HCT116 (cell line): ENCODE results near the gene PPFIA2. TPM values are rescaled to one million over a fixed set of nuclear protein-coding genes. Genes with fewer than 3 reads are reported as not detected.

Source experiments
- ATAC-seq: fragments of 200-7000 bp; cut with Tn5 transposase; 2 replicates; pipeline ENCODE4 v1.9.1; 2020; ENCODE audit warnings: mild to moderate bottlenecking, moderate library complexity
- BruUV-seq: library from RNA; stranded (reverse); fragments of 400-500 nt; replicated peaks from 2 replicates; lab custom pipeline; 2021; lab: Mats Ljungman, UMichigan
- CTCF ChIA-PET: fragments of 300-600 bp; sonication (Branson Sonifier 250); formaldehyde crosslinking; loops from one replicate; lab custom pipeline; 2021; ENCODE audit warnings: antibody characterized with exemption; lab: Charles Lee
- POLR2A ChIA-PET: fragments of 300-600, 350-600 bp; sonication (Branson Sonifier 250); formaldehyde crosslinking; loops from one replicate; lab custom pipeline; 2021; ENCODE audit warnings: antibody characterized with exemption; lab: Charles Lee
- RAD21 ChIA-PET, 2 experiments: fragments of 300-600 bp; sonication (Branson Sonifier 250); formaldehyde crosslinking; loops; one replicate each; lab custom pipeline; 2023; ENCODE audit warnings: low total read pairs in 2 of 2; ENCODE audit not compliant: uncharacterized antibody in 2 of 2, unreplicated experiment in 2 of 2, low non-redundant PET in 1 of 2; lab: Charles Lee
- DNase-seq: peaks from one replicate; pipeline ENCODE4 v3.0.0-alpha.2; 2010; ENCODE audit warnings: low read depth, low spot score
- H2AFZ ChIP-seq: fragments of 200-600 bp; shearing (Covaris generic), sonication (generic); 2 replicates; pipeline ENCODE4 v1.6.1; 2017; ENCODE audit warnings: low read depth, mixed run types, mixed read lengths, antibody characterized with exemption, low read length; ENCODE audit not compliant: poor library complexity, severe bottlenecking
- H3K27ac ChIP-seq: 2 replicates; pipeline ENCODE4 v1.5.1; 2012; ENCODE audit warnings: low read depth, low read length
- H3K27me3 ChIP-seq: fragments of 200-600 bp; sonication (generic); 2 replicates; pipeline ENCODE4 v1.6.1; 2016; ENCODE audit warnings: mixed run types, low read length, mixed read lengths; ENCODE audit not compliant: insufficient read depth
- H3K36me3 ChIP-seq, 2 experiments: fragments of 200-500 bp in 1 of 2; fragments of 200-600 bp in 1 of 2; sonication (Bioruptor generic) in 1 of 2; sonication (generic) in 1 of 2; 2 replicates each; pipeline versions ENCODE4 v1.5.1 to v1.6.1; 2014 to 2016; ENCODE audit warnings: low read length in 2 of 2, inconsistent platforms in 1 of 2, mixed read lengths in 1 of 2, mixed run types in 1 of 2; ENCODE audit not compliant: insufficient read depth in 2 of 2, control insufficient read depth in 1 of 2
- H3K4me1 ChIP-seq, 2 experiments: fragments of 200-600 bp in 1 of 2; sonication (generic) in 1 of 2; 2 replicates each; pipeline versions ENCODE4 v1.5.1 to v1.6.1; 2012 to 2017; ENCODE audit warnings: low read length in 2 of 2, inconsistent platforms in 1 of 2, mild to moderate bottlenecking in 1 of 2, mixed read lengths in 1 of 2, mixed run types in 1 of 2, moderate library complexity in 1 of 2; ENCODE audit not compliant: insufficient read depth in 2 of 2, control insufficient read depth in 1 of 2
- H3K4me2 ChIP-seq: fragments of 200-600 bp; sonication (generic); 2 replicates; pipeline ENCODE4 v1.6.1; 2017; ENCODE audit warnings: mixed run types, low read length, mixed read lengths
- H3K4me3 ChIP-seq, 2 experiments: fragments of 200-600 bp in 1 of 2; sonication (generic) in 1 of 2; replicated peaks in 1 of 2; 2 replicates each; pipeline ENCODE4 v1.5.1; 2011 to 2016; ENCODE audit warnings: low read length in 2 of 2, control low read depth in 1 of 2, low read depth in 1 of 2, mild to moderate bottlenecking in 1 of 2, mixed read lengths in 1 of 2, mixed run types in 1 of 2
- H3K79me2 ChIP-seq: fragments of 200-600 bp; sonication (generic); 2 replicates; pipeline ENCODE4 v1.6.1; 2017; ENCODE audit warnings: mild to moderate bottlenecking, mixed run types, low read length, moderate library complexity, mixed read lengths; ENCODE audit not compliant: insufficient read depth
- H3K9ac ChIP-seq: fragments of 200-600 bp; sonication (generic); 2 replicates; pipeline ENCODE4 v1.6.1; 2016; ENCODE audit warnings: low read length, mixed read lengths
- H3K9me2 ChIP-seq: fragments of 200-600 bp; sonication (generic), shearing (Covaris generic); 2 replicates; pipeline ENCODE4 v1.6.1; 2017; ENCODE audit warnings: mixed run types, mild to moderate bottlenecking, moderate library complexity; ENCODE audit not compliant: insufficient read depth
- H3K9me3 ChIP-seq, 2 experiments: fragments of 200-500 bp in 1 of 2; fragments of 200-600 bp in 1 of 2; sonication (Bioruptor generic) in 1 of 2; sonication (generic) in 1 of 2; 2 replicates each; pipeline ENCODE4 v1.6.1; 2014 to 2017; ENCODE audit warnings: low read length in 2 of 2, mixed read lengths in 2 of 2, inconsistent platforms in 1 of 2, low read depth in 1 of 2, mild to moderate bottlenecking in 1 of 2, mixed run types in 1 of 2, moderate library complexity in 1 of 2; ENCODE audit not compliant: control insufficient read depth in 1 of 2, insufficient read depth in 1 of 2
- H4K20me1 ChIP-seq: fragments of 200-600 bp; sonication (generic), shearing (Covaris generic); 2 replicates; pipeline ENCODE4 v1.6.1; 2017; ENCODE audit warnings: mixed run types, mild to moderate bottlenecking, moderate library complexity; ENCODE audit not compliant: insufficient read depth
- CEBPB ChIP-seq: IDR thresholded peaks from 2 replicates; pipeline ENCODE4 v1.6.1; 2012; ENCODE audit warnings: low read depth
- EGR1 ChIP-seq: IDR thresholded peaks from 2 replicates; pipeline ENCODE4 v1.6.1; 2012; ENCODE audit warnings: low read depth
- EZH2 ChIP-seq: fragments of 200-600 bp; sonication (generic); IDR thresholded peaks from 2 replicates; pipeline ENCODE4 v1.6.1; 2017; ENCODE audit warnings: antibody characterized with exemption, mixed run types
- EZH2phosphoT487 ChIP-seq: fragments of 200-600 bp; IDR thresholded peaks from 2 replicates; pipeline ENCODE4 v1.6.1; 2018; ENCODE audit warnings: antibody characterized with exemption, borderline replicate concordance
- FOSL1 ChIP-seq: IDR thresholded peaks from 2 replicates; pipeline ENCODE4 v1.6.1; 2012; ENCODE audit warnings: low read depth
- JUND ChIP-seq: IDR thresholded peaks from 2 replicates; pipeline ENCODE4 v1.6.1; 2012
- POLR2A ChIP-seq: IDR thresholded peaks from 2 replicates; pipeline ENCODE4 v1.7.0; 2011; ENCODE audit warnings: borderline replicate concordance; ENCODE audit not compliant: insufficient read depth, insufficient read length; ENCODE audit errors: extremely low read depth
- POLR2AphosphoS5 ChIP-seq: IDR thresholded peaks from 2 replicates; pipeline ENCODE4 v1.6.1; 2011; ENCODE audit warnings: mild to moderate bottlenecking, low read depth, low read length, moderate library complexity
- RAD21 ChIP-seq: IDR thresholded peaks from 2 replicates; pipeline ENCODE4 v1.6.1; 2012; ENCODE audit warnings: low read depth, mild to moderate bottlenecking
- SIN3A ChIP-seq: IDR thresholded peaks from 2 replicates; pipeline ENCODE4 v1.6.1; 2012; ENCODE audit warnings: low read depth
- SP1 ChIP-seq: IDR thresholded peaks from 2 replicates; pipeline ENCODE4 v1.6.1; 2012; ENCODE audit warnings: low read depth
- TCF7L2 ChIP-seq: IDR thresholded peaks from 2 replicates; pipeline ENCODE4 v1.7.0; 2011; ENCODE audit warnings: borderline replicate concordance, inconsistent platforms; ENCODE audit not compliant: insufficient read depth, insufficient read length; ENCODE audit errors: extremely low read depth
- intact Hi-C: fragments of 100-400 bp; cut with micrococcal nuclease; formaldehyde crosslinking; loops from 2 replicates; pipeline ENCODE4 v1.10.0; 2022
- total RNA-seq: library from RNA; stranded (reverse); gene quantifications from one replicate; pipeline ENCODE4 v1.2.1, GENCODE V29; 2021; ENCODE audit not compliant: unreplicated experiment
- TF ChIP-seq, protein P1 (sequence below): IDR thresholded peaks from 2 replicates; pipeline ENCODE4 v1.6.1; 2012; ENCODE audit warnings: low read depth
- TF ChIP-seq, protein P2 (sequence below), 3 experiments: fragments of 200-600 bp in 1 of 3; sonication (generic) in 1 of 3; IDR thresholded peaks in 2 of 3; conservative IDR thresholded peaks in 1 of 3; 2 replicates each; pipeline ENCODE4 v1.5.1; 2012 to 2017; ENCODE audit warnings: low read depth in 2 of 3, low read length in 2 of 3, antibody characterized with exemption in 1 of 3, borderline replicate concordance in 1 of 3, control low read depth in 1 of 3, mild to moderate bottlenecking in 1 of 3, mixed read lengths in 1 of 3, mixed run types in 1 of 3, moderate library complexity in 1 of 3; ENCODE audit not compliant: insufficient read depth in 1 of 3
- TF ChIP-seq, protein P3 (sequence below): IDR thresholded peaks from 2 replicates; pipeline ENCODE4 v1.6.1; 2012
- TF ChIP-seq, protein P4 (sequence below): IDR thresholded peaks from 2 replicates; pipeline ENCODE4 v1.6.1; 2012

The PPFIA2 gene
- total RNA-seq, 1 experiment from 2014 or later, result not detected

DNA sequence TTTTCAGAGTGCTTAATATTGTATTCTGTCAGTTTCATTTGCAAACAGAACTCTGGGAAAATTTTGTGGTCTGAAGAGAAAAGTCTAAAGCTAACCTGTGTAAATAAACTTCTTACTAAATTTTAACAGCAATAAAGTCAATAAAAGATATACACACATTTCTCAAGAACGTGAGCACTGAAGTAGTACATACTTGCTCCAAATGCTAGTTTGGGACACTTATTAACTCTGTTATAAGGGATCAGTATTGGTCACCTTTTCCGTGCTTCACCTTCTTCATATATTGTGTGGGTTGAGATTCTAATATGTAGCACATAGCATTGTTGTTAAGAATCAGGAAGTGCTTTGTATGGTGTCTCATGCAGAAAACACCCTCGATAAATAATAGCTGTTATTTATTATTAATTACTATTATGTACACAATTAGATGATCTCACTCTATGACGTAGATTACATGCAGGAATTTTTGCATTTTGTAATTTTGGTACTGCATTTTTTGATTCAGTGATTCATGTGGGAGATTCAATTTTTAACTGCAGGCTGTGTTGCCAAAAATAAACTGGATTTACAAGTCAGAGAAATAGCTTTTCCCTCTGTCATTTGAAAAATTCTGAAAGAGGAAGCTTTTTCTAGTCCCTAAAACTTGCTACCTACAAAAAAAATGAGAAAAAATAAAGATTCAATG is 380.4 kb downstream of the PPFIA2 start:
- BruUV-seq, result no TSS peak
- Histone ChIP-seq H3K9me2 (no peaks in the 10 kb centered on the region), H3K27ac (no peak overlapping the region), H4K20me1 (no peaks in the 10 kb centered on the region), H3K4me1 (no peaks in the 10 kb centered on the region), H3K79me2 (no peaks in the 10 kb centered on the region), H3K9ac (no peak overlapping the region), H3K4me2 (no peak overlapping the region), H3K9me3 (no peaks in the 10 kb centered on the region), H3K27me3 (peaks cover 5% of the 10 kb centered on the region; the same call in 1 of the 2 replicates), H3K36me3 (no peaks in the 10 kb centered on the region), H2AFZ (no peak overlapping the region)
- CTCF ChIA-PET, result no interaction called here
- intact Hi-C loops, result no loop called here
- no peak for DNase-seq
- POLR2A ChIA-PET, result no interaction called here
- no peak for ATAC-seq
- no peak for TF ChIP-seq EZH2phosphoT487
- TF ChIP-seq, all 23 proteins: peak for 0
- RAD21 ChIA-PET, result no interaction called here
- no peak overlapping the region for H3K4me3 ChIP-seq

DNA sequence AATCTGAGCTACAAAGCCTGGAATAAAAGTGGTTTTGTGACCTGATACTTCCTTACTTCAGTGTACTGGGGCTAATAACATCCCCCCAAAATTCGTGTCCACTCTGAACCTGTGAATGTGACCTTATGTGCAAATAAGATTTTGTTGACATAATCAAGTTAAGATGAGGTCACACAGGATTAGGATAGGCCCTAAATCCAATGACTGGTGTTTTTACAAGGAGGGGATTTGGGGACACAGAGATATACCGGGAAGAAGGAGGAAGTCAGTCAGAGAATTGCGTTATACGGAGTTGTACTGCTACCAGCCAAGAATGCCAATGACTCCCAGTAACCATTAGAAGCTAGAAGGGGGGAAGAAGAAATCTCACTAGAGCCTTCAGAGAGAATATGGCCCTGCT is 381.4 kb downstream of the PPFIA2 start:
- H2AFZ ChIP-seq, result no peak overlapping the region
- intact Hi-C loops, result no loop called here
- H3K27ac ChIP-seq, result no peak overlapping the region
- no TSS peak for BruUV-seq
- ATAC-seq, result no peak
- H3K4me1 ChIP-seq, result no peaks in the 10 kb centered on the region
- peaks cover 3% of the 10 kb centered on the region; the same call in 1 of the 2 replicates for H3K27me3 ChIP-seq
- no peak overlapping the region for H3K9ac ChIP-seq
- no peaks in the 10 kb centered on the region for H3K36me3 ChIP-seq
- ChIA-PET CTCF (no interaction called here), RAD21 (no interaction called here), POLR2A (no interaction called here)
- no peak overlapping the region for H3K4me3 ChIP-seq
- H3K9me2 ChIP-seq, result no peaks in the 10 kb centered on the region
- H3K79me2 ChIP-seq, result no peaks in the 10 kb centered on the region
- no peaks in the 10 kb centered on the region for H3K9me3 ChIP-seq
- no peak for DNase-seq
- no peak overlapping the region for H3K4me2 ChIP-seq
- no peaks in the 10 kb centered on the region for H4K20me1 ChIP-seq
- no peak for TF ChIP-seq RAD21
- no peak for TF ChIP-seq EZH2
- no peak for TF ChIP-seq SP1
- no peak for TF ChIP-seq FOSL1
- TF ChIP-seq, protein P1, sequence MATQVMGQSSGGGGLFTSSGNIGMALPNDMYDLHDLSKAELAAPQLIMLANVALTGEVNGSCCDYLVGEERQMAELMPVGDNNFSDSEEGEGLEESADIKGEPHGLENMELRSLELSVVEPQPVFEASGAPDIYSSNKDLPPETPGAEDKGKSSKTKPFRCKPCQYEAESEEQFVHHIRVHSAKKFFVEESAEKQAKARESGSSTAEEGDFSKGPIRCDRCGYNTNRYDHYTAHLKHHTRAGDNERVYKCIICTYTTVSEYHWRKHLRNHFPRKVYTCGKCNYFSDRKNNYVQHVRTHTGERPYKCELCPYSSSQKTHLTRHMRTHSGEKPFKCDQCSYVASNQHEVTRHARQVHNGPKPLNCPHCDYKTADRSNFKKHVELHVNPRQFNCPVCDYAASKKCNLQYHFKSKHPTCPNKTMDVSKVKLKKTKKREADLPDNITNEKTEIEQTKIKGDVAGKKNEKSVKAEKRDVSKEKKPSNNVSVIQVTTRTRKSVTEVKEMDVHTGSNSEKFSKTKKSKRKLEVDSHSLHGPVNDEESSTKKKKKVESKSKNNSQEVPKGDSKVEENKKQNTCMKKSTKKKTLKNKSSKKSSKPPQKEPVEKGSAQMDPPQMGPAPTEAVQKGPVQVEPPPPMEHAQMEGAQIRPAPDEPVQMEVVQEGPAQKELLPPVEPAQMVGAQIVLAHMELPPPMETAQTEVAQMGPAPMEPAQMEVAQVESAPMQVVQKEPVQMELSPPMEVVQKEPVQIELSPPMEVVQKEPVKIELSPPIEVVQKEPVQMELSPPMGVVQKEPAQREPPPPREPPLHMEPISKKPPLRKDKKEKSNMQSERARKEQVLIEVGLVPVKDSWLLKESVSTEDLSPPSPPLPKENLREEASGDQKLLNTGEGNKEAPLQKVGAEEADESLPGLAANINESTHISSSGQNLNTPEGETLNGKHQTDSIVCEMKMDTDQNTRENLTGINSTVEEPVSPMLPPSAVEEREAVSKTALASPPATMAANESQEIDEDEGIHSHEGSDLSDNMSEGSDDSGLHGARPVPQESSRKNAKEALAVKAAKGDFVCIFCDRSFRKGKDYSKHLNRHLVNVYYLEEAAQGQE, result no peak
- TF ChIP-seq, protein P2, sequence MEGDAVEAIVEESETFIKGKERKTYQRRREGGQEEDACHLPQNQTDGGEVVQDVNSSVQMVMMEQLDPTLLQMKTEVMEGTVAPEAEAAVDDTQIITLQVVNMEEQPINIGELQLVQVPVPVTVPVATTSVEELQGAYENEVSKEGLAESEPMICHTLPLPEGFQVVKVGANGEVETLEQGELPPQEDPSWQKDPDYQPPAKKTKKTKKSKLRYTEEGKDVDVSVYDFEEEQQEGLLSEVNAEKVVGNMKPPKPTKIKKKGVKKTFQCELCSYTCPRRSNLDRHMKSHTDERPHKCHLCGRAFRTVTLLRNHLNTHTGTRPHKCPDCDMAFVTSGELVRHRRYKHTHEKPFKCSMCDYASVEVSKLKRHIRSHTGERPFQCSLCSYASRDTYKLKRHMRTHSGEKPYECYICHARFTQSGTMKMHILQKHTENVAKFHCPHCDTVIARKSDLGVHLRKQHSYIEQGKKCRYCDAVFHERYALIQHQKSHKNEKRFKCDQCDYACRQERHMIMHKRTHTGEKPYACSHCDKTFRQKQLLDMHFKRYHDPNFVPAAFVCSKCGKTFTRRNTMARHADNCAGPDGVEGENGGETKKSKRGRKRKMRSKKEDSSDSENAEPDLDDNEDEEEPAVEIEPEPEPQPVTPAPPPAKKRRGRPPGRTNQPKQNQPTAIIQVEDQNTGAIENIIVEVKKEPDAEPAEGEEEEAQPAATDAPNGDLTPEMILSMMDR (IDR thresholded peaks at IDR 0.05 in 2 of 3, conservative IDR thresholded peaks at IDR 0.05 in 1 of 3; ENCODE audit: borderline replicate concordance in 1 of 3, insufficient read depth in 1 of 3, low read depth in 2 of 3, low read length in 2 of 3), result no peak
- TF ChIP-seq SIN3A, result no peak
- TF ChIP-seq JUND, result no peak
- TF ChIP-seq POLR2A, result no peak
- TF ChIP-seq TCF7L2, result no peak
- TF ChIP-seq, protein P3, sequence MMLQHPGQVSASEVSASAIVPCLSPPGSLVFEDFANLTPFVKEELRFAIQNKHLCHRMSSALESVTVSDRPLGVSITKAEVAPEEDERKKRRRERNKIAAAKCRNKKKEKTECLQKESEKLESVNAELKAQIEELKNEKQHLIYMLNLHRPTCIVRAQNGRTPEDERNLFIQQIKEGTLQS, result no peak
- TF ChIP-seq, protein P4, sequence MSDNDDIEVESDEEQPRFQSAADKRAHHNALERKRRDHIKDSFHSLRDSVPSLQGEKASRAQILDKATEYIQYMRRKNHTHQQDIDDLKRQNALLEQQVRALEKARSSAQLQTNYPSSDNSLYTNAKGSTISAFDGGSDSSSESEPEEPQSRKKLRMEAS, result no peak
- TF ChIP-seq EZH2phosphoT487, result no peak
- TF ChIP-seq POLR2AphosphoS5, result no peak
- TF ChIP-seq CEBPB, result no peak
- no peak for TF ChIP-seq EGR1
